ENCODE measurements around the gene LRRC72. TPM values are rescaled to one million over a fixed set of nuclear protein-coding genes. Genes with fewer than 3 reads are reported as not detected.

The LRRC72 gene
- total RNA-seq, 1 donor from 2014 or later = not detected

- H3K4me3 ChIP-seq (ENCODE audit: low read depth, low read length) = no peak overlapping the region
- no peaks in the 10 kb centered on the region for H3K27me3 ChIP-seq (ENCODE audit: control insufficient read depth, insufficient read depth, low read length)
- TF ChIP-seq CTCF (IDR thresholded peaks at IDR 0.05; ENCODE audit: insufficient read depth, low read length, poor library complexity, severe bottlenecking) = no peak
- no peaks in the 10 kb centered on the region for H3K36me3 ChIP-seq (ENCODE audit: control insufficient read depth, insufficient read depth, low read length)
- no peak for DNase-seq (ENCODE audit: low read depth)
Measured at GRCh38 chr7:16564023-16564380, 37.4 kb downstream of the LRRC72 start.

GRCh38 chr7:16564909-16565426, 38.3 kb downstream of the LRRC72 start:
- no peaks in the 10 kb centered on the region for H3K27me3 ChIP-seq (ENCODE audit: control insufficient read depth, insufficient read depth, low read length)
- peak; percentile 64 for TF ChIP-seq CTCF (IDR thresholded peaks at IDR 0.05; ENCODE audit: insufficient read depth, low read length, poor library complexity, severe bottlenecking)
- peak; percentile 16 for DNase-seq (ENCODE audit: low read depth)
- H3K36me3 ChIP-seq (ENCODE audit: control insufficient read depth, insufficient read depth, low read length) = no peaks in the 10 kb centered on the region
- no peak overlapping the region for H3K4me3 ChIP-seq (ENCODE audit: low read depth, low read length)

GRCh38 chr7:16571941-16572340, 45.3 kb downstream of the LRRC72 start:
- no peaks in the 10 kb centered on the region for H3K27me3 ChIP-seq (ENCODE audit: control insufficient read depth, insufficient read depth, low read length)
- H3K36me3 ChIP-seq (ENCODE audit: control insufficient read depth, insufficient read depth, low read length) = no peaks in the 10 kb centered on the region
- no peak for DNase-seq (ENCODE audit: low read depth)
- H3K4me3 ChIP-seq (ENCODE audit: low read depth, low read length) = no peak overlapping the region
- TF ChIP-seq CTCF (IDR thresholded peaks at IDR 0.05; ENCODE audit: insufficient read depth, low read length, poor library complexity, severe bottlenecking) = no peak

DNA sequence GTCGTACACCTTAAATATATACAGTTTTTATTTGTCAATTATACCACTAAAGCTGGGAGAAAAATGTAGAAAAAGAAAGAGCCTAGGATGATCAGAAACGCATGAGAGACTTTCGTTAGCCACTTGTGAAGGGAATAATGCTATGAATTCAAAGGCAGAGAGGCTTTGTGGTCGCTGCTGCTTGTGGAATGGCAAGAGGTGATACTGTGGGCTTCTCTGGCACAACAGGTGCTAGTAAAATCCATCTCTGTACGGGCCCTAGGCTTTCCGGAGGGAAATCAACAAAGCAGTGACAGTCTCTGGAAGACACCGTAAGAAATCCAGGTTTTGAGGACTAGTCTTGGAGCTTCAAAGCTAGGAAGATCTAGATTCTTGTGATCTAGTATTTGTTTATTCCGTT, 52.6 kb downstream of the LRRC72 start:
- Histone ChIP-seq H3K36me3 (ENCODE audit: control insufficient read depth, insufficient read depth, low read length) (no peaks in the 10 kb centered on the region), H3K27me3 (ENCODE audit: control insufficient read depth, insufficient read depth, low read length) (no peaks in the 10 kb centered on the region), H3K4me3 (ENCODE audit: low read depth, low read length) (no peak overlapping the region)
- DNase-seq (ENCODE audit: low read depth) = no peak
- no peak for TF ChIP-seq CTCF (IDR thresholded peaks at IDR 0.05; ENCODE audit: insufficient read depth, low read length, poor library complexity, severe bottlenecking)

DNA sequence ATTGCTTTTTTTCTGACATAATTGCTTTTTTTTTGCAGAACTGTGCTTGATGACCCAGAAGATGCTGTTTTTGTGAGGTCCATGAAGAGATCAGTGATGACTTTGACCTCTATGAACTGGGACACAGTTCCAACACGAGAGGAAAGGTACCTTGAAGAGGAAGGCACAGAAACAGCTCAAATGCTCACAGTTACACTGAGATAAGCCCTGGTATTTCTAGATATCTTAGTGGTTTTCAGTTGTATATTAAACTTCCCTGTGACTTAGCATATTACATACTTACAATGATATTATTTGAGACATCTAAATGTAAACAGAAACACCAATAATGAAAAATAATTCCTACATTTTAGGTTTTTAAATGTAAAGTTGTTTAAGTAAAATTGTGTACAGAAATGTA, 54.7 kb downstream of the LRRC72 start:
- no peak for TF ChIP-seq CTCF (IDR thresholded peaks at IDR 0.05; ENCODE audit: insufficient read depth, low read length, poor library complexity, severe bottlenecking)
- no peak for DNase-seq (ENCODE audit: low read depth)
- Histone ChIP-seq H3K4me3 (ENCODE audit: low read depth, low read length) (no peak overlapping the region), H3K27me3 (ENCODE audit: control insufficient read depth, insufficient read depth, low read length) (no peaks in the 10 kb centered on the region), H3K36me3 (ENCODE audit: control insufficient read depth, insufficient read depth, low read length) (no peaks in the 10 kb centered on the region)

- Histone ChIP-seq H3K27me3 (ENCODE audit: control insufficient read depth, insufficient read depth, low read length) (no peaks in the 10 kb centered on the region), H3K4me3 (ENCODE audit: low read depth, low read length) (no peak overlapping the region), H3K36me3 (ENCODE audit: control insufficient read depth, insufficient read depth, low read length) (no peaks in the 10 kb centered on the region)
- DNase-seq (ENCODE audit: low read depth) = no peak
- no peak for TF ChIP-seq CTCF (IDR thresholded peaks at IDR 0.05; ENCODE audit: insufficient read depth, low read length, poor library complexity, severe bottlenecking)
Measured at GRCh38 chr7:16583834-16584233, 57.2 kb downstream of the LRRC72 start.
